H1 (cell line): Measurements from ENCODE around the gene PNMA8C. TPM values are rescaled to one million over a fixed set of nuclear protein-coding genes. Genes with fewer than 3 reads are reported as not detected.

Source experiments
- CTCF ChIA-PET: fragments of 300-600 bp; sonication (Branson Sonifier 250); formaldehyde crosslinking; loops from one replicate; lab custom pipeline; 2021; ENCODE audit not compliant: partially characterized antibody; lab: Charles Lee
- POLR2A ChIA-PET: fragments of 300-600 bp; sonication (Branson Sonifier 250); formaldehyde crosslinking; loops from one replicate; lab custom pipeline; 2021; ENCODE audit warnings: inconsistent platforms; ENCODE audit not compliant: partially characterized antibody; lab: Charles Lee
- DNase-seq, 2 experiments: peaks; one replicate each; pipeline versions ENCODE4 v3.0.0 to v3.0.0-alpha.2; 2010 to 2022; ENCODE audit warnings: low spot score in 2 of 2, low read depth in 1 of 2, mixed read lengths in 1 of 2
- FAIRE-seq: peaks from 2 replicates; lab custom pipeline; 2011; peaks lifted over from hg19 to GRCh38; lab: Jason Lieb, UNC
- H2AFZ ChIP-seq: 2 replicates; pipeline ENCODE4 v1.8.1; 2012; ENCODE audit warnings: low read length, inconsistent platforms
- H2AK5ac ChIP-seq: 2 replicates; pipeline ENCODE4 v1.6.1; 2013; ENCODE audit warnings: low read depth, low read length
- H2BK120ac ChIP-seq: replicated peaks from 2 replicates; pipeline ENCODE3; 2013; ENCODE audit warnings: low read depth, low read length, inconsistent platforms
- H2BK12ac ChIP-seq: 2 replicates; pipeline ENCODE4 v1.6.1; 2013; ENCODE audit warnings: low read depth, low read length
- H2BK15ac ChIP-seq: 2 replicates; pipeline ENCODE4 v1.6.1; 2013; ENCODE audit warnings: low read length
- H2BK20ac ChIP-seq: 2 replicates; pipeline ENCODE4 v1.6.1; 2013; ENCODE audit warnings: low read length
- H2BK5ac ChIP-seq: 2 replicates; pipeline ENCODE4 v1.6.1; 2013; ENCODE audit warnings: low read depth, low read length
- H3K14ac ChIP-seq: 2 replicates; pipeline ENCODE4 v1.6.1; 2013; ENCODE audit warnings: inconsistent platforms; ENCODE audit not compliant: insufficient read length
- H3K18ac ChIP-seq: 2 replicates; pipeline ENCODE4 v1.6.1; 2013; ENCODE audit warnings: low read length; ENCODE audit errors: extremely low read depth
- H3K23ac ChIP-seq: 2 replicates; pipeline ENCODE4 v1.6.1; 2013; ENCODE audit warnings: inconsistent platforms; ENCODE audit not compliant: insufficient read length
- H3K23me2 ChIP-seq: 2 replicates; pipeline ENCODE4 v1.6.1; 2013; ENCODE audit warnings: low read depth, low read length
- H3K27ac ChIP-seq: 2 replicates; pipeline ENCODE4 v1.6.1; 2011; ENCODE audit warnings: low read depth, low read length, inconsistent platforms
- H3K27me3 ChIP-seq, 4 experiments: replicated peaks in 1 of 4; 1 replicate in 1 of 4; 2 replicates in 3 of 4; pipeline versions ENCODE4 v1.6.1 to v1.8.1; 2011 to 2013; ENCODE audit warnings: low read length in 3 of 4, mild to moderate bottlenecking in 3 of 4, inconsistent platforms in 2 of 4, mixed read lengths in 2 of 4, moderate library complexity in 1 of 4; ENCODE audit not compliant: control insufficient read depth in 3 of 4, insufficient read depth in 3 of 4; ENCODE audit errors: extremely low read depth in 1 of 4
- H3K36me3 ChIP-seq, 4 experiments: 2 replicates each; pipeline versions ENCODE4 v1.6.1 to v1.8.1; 2011 to 2013; ENCODE audit warnings: mild to moderate bottlenecking in 4 of 4, low read length in 3 of 4, moderate library complexity in 2 of 4, control low read depth in 1 of 4, inconsistent platforms in 1 of 4; ENCODE audit not compliant: insufficient read depth in 4 of 4, control insufficient read depth in 2 of 4
- H3K4ac ChIP-seq: replicated peaks from 2 replicates; pipeline ENCODE3; 2013; ENCODE audit warnings: low read length, low read depth, mixed read lengths, inconsistent platforms; ENCODE audit not compliant: insufficient read length
- H3K4me1 ChIP-seq, 4 experiments: replicated peaks in 1 of 4; 1 replicate in 1 of 4; 2 replicates in 3 of 4; pipeline versions ENCODE4 v1.6.1 to v1.8.1; 2011 to 2013; ENCODE audit warnings: low read length in 3 of 4, inconsistent platforms in 2 of 4, mixed read lengths in 1 of 4; ENCODE audit not compliant: insufficient read depth in 4 of 4, control insufficient read depth in 3 of 4
- H3K4me2 ChIP-seq, 2 experiments: 2 replicates each; pipeline versions ENCODE4 v1.6.1 to v1.8.1; 2011 to 2013; ENCODE audit warnings: low read depth in 2 of 2, low read length in 2 of 2, control low read depth in 1 of 2, inconsistent platforms in 1 of 2, mild to moderate bottlenecking in 1 of 2; ENCODE audit not compliant: insufficient read depth in 1 of 2
- H3K4me3 ChIP-seq, 4 experiments: fragments of 200-600, 300-600 bp in 1 of 4; sonication (generic), shearing (Covaris generic), sonication (Bioruptor Twin) in 1 of 4; 2 replicates each; pipeline versions ENCODE4 v1.5.1 to v1.8.1; 2011 to 2016; ENCODE audit warnings: low read length in 4 of 4, low read depth in 3 of 4, control low read depth in 2 of 4, inconsistent platforms in 2 of 4, mild to moderate bottlenecking in 2 of 4, mixed read lengths in 1 of 4, moderate library complexity in 1 of 4; ENCODE audit not compliant: insufficient read depth in 2 of 4; ENCODE audit errors: extremely low read depth in 1 of 4
- H3K56ac ChIP-seq: replicated peaks from 2 replicates; pipeline ENCODE3; 2013; ENCODE audit warnings: low read depth, mild to moderate bottlenecking, mixed read lengths, low read length, inconsistent platforms; ENCODE audit not compliant: insufficient read length
- H3K79me1 ChIP-seq: 2 replicates; pipeline ENCODE4 v1.6.1; 2013; ENCODE audit warnings: low read depth, low read length, control low read depth
- H3K79me2 ChIP-seq, 2 experiments: 2 replicates each; pipeline versions ENCODE4 v1.6.1 to v1.8.1; 2012 to 2013; ENCODE audit warnings: low read length in 2 of 2, mild to moderate bottlenecking in 2 of 2, inconsistent platforms in 1 of 2; ENCODE audit not compliant: insufficient read depth in 2 of 2, control insufficient read depth in 1 of 2
- H3K9ac ChIP-seq, 4 experiments: replicated peaks in 1 of 4; 1 replicate in 1 of 4; 2 replicates in 3 of 4; pipeline versions ENCODE4 v1.6.1 to v1.8.1; 2011 to 2013; ENCODE audit warnings: low read depth in 3 of 4, low read length in 3 of 4, control low read depth in 2 of 4, mild to moderate bottlenecking in 2 of 4, moderate library complexity in 2 of 4, inconsistent platforms in 1 of 4; ENCODE audit errors: extremely low read depth in 1 of 4
- H3K9me3 ChIP-seq, 2 experiments: 2 replicates each; pipeline versions ENCODE4 v1.6.1 to v1.8.1; 2012 to 2013; ENCODE audit warnings: mild to moderate bottlenecking in 2 of 2, moderate library complexity in 2 of 2, control low read depth in 1 of 2, inconsistent platforms in 1 of 2, low read depth in 1 of 2, low read length in 1 of 2, mixed read lengths in 1 of 2; ENCODE audit not compliant: insufficient read depth in 2 of 2
- H4K20me1 ChIP-seq, 2 experiments: replicated peaks in 1 of 2; 2 replicates each; pipeline versions ENCODE3 to v1.8.1; 2011 to 2013; ENCODE audit warnings: inconsistent platforms in 2 of 2, low read length in 2 of 2, mild to moderate bottlenecking in 1 of 2; ENCODE audit not compliant: insufficient read depth in 2 of 2, control insufficient read depth in 1 of 2
- H4K5ac ChIP-seq: 2 replicates; pipeline ENCODE4 v1.6.1; 2013; ENCODE audit warnings: low read length, low read depth, mixed read lengths, inconsistent platforms; ENCODE audit not compliant: insufficient read length
- H4K8ac ChIP-seq: 2 replicates; pipeline ENCODE4 v1.8.0; 2013; ENCODE audit warnings: mild to moderate bottlenecking, moderate library complexity, low read length, inconsistent platforms; ENCODE audit not compliant: insufficient read depth; ENCODE audit errors: extremely low read depth
- H4K91ac ChIP-seq: replicated peaks from 2 replicates; pipeline ENCODE3; 2013; ENCODE audit warnings: low read length, mixed read lengths, inconsistent platforms; ENCODE audit not compliant: insufficient read length
- BACH1 ChIP-seq: IDR thresholded peaks from 2 replicates; pipeline ENCODE4 v1.6.1; 2012; ENCODE audit warnings: low read length, improper control_type of control experiment
- BRCA1 ChIP-seq: IDR thresholded peaks from 2 replicates; pipeline ENCODE4 v1.6.1; 2012; ENCODE audit warnings: low read depth, low read length, improper control_type of control experiment
- CHD2 ChIP-seq: IDR thresholded peaks from 2 replicates; pipeline ENCODE4 v1.6.1; 2012; ENCODE audit warnings: low read length, improper control_type of control experiment
- CREB1 ChIP-seq: IDR thresholded peaks from 2 replicates; pipeline ENCODE4 v1.6.1; 2012; ENCODE audit warnings: inconsistent platforms
- FOSL1 ChIP-seq: IDR thresholded peaks from 2 replicates; pipeline ENCODE4 v1.6.1; 2011; ENCODE audit warnings: mild to moderate bottlenecking, low read depth, low read length, moderate library complexity; ENCODE audit not compliant: insufficient read depth
- GTF2F1 ChIP-seq: IDR thresholded peaks from 2 replicates; pipeline ENCODE4 v1.6.1; 2012; ENCODE audit warnings: low read depth, low read length, improper control_type of control experiment, borderline replicate concordance
- HDAC6 ChIP-seq: IDR thresholded peaks from one replicate; pipeline ENCODE4 v1.7.1; 2012; ENCODE audit warnings: low read depth, mild to moderate bottlenecking, inconsistent platforms, low read length, moderate library complexity
- POU5F1 ChIP-seq: IDR thresholded peaks from 2 replicates; pipeline ENCODE4 v1.6.1; 2011; ENCODE audit warnings: low read depth, mild to moderate bottlenecking, low read length, moderate library complexity
- SAP30 ChIP-seq: fragments of 300-600 bp; sonication (generic); IDR thresholded peaks from 2 replicates; pipeline ENCODE4 v1.7.1; 2012; ENCODE audit warnings: low read length, moderate library complexity, mild to moderate bottlenecking, inconsistent platforms; ENCODE audit not compliant: insufficient read depth, insufficient replicate concordance
- SIN3A ChIP-seq, 2 experiments: IDR thresholded peaks in 1 of 2; conservative IDR thresholded peaks in 1 of 2; 2 replicates each; pipeline ENCODE4 v1.6.1; 2011 to 2012; ENCODE audit warnings: low read length in 2 of 2, improper control_type of control experiment in 1 of 2, low read depth in 1 of 2, mild to moderate bottlenecking in 1 of 2
- SIX5 ChIP-seq: IDR thresholded peaks from 2 replicates; pipeline ENCODE4 v1.6.1; 2011; ENCODE audit warnings: mild to moderate bottlenecking, low read depth, low read length
- SUZ12 ChIP-seq: fragments of 200-600 bp; sonication (generic); IDR thresholded peaks from 2 replicates; pipeline ENCODE4 v1.6.1; 2012; ENCODE audit warnings: mild to moderate bottlenecking, inconsistent platforms, low read length, moderate library complexity, mixed read lengths
- TBP ChIP-seq: IDR thresholded peaks from 2 replicates; pipeline ENCODE4 v1.6.1; 2011; ENCODE audit warnings: low read depth, low read length, improper control_type of control experiment
- WGBS, 2 experiments: shearing (Covaris generic) in 1 of 2; methylation state at CpG; one replicate each; pipeline versions ENCODE4 v1.1.6 to v1.1.7; 2013 to 2015; ENCODE audit warnings: low lambda C conversion rate in 2 of 2, mixed read lengths in 2 of 2, inconsistent platforms in 1 of 2, low coverage in 1 of 2, missing lambda C conversion rate in 1 of 2; ENCODE audit not compliant: insufficient replicate concordance in 2 of 2, insufficient coverage in 1 of 2, insufficient read length in 1 of 2; ENCODE audit errors: extremely low coverage in 1 of 2, missing lambda C conversion rate in 1 of 2; 5-methylcytosine and 5-hydroxymethylcytosine counted together
- polyA plus RNA-seq, 7 experiments: library from polyadenylated mRNA; depleted of rRNA in 3 of 7; stranded (reverse) in 5 of 7; unstranded in 2 of 7; fragments of >200 nt in 5 of 7; fragments of 200-250 nt in 2 of 7; gene quantifications; 1 replicate in 5 of 7; 2 replicates in 1 of 7; 4 replicates in 1 of 7; pipeline versions ENCODE4 v1.2.1 to v1.2.3, GENCODE V29; 2011 to 2013; ENCODE audit warnings: missing spikeins in 2 of 7, mixed read lengths in 2 of 7
- total RNA-seq: library from RNA; stranded (reverse); fragmentation: NEBNext Ultra II Directional; extraction: Animal tissue kit (Norgen Biotek cat#: 25700); gene quantifications from 2 replicates; pipeline ENCODE4 v1.2.1, GENCODE V29; 2021
- TF ChIP-seq, protein P1 (sequence below): IDR thresholded peaks from 2 replicates; pipeline ENCODE4 v1.6.1; 2012; ENCODE audit warnings: inconsistent platforms

Gene PNMA8C
- total and polyA plus RNA-seq, 2 of the 8 experiments (the other 6 are each of a cell fraction or from before 2014, with no cell fraction given), result 0.53 to 1.8 TPM

DNA sequence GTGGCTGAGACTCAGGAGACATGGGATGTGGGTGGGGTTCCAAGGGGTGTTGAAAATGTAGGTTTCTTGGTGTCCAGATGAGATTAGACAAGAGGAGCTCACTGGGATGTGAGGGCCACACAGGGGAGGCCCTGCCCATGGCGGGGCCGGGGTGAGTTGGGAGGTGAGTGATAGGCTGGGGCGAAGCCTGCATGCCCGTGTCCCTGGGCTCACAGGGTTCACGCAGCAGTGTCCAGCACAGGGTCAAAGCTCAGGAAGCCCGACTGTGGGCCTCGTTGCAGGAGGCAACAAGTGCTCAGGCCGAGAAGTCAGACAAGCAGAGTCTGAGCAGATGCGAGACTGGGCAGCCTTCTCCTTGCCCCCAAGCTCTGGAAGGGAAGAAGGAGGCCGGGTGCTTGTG lies 42.6 kb downstream of the PNMA8C start:
- 86% methylated on average over 9 of the region's 10 CpGs; no CpG with 5 or more reads in 1 of the 2 experiments for WGBS, 2 experiments
- TF ChIP-seq BRCA1 (no peak), TBP (no peak), SUZ12 (no peak), CREB1 (no peak), SIX5 (no peak), FOSL1 (no peak), CHD2 (no peak), GTF2F1 (no peak), POU5F1 (no peak), HDAC6 (no peak), SIN3A (conservative IDR thresholded peaks at IDR 0.05 in 1 of 2, IDR thresholded peaks at IDR 0.05 in 1 of 2; ENCODE audit: low read depth in 1 of 2, low read length in 2 of 2) (no peak), BACH1 (no peak), SAP30 (no peak)
- TF ChIP-seq, protein P1, sequence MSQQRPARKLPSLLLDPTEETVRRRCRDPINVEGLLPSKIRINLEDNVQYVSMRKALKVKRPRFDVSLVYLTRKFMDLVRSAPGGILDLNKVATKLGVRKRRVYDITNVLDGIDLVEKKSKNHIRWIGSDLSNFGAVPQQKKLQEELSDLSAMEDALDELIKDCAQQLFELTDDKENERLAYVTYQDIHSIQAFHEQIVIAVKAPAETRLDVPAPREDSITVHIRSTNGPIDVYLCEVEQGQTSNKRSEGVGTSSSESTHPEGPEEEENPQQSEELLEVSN, result no peak

More for the DNA sequence above, 42.6 kb downstream of the PNMA8C start:
- no peak overlapping the region for H4K5ac ChIP-seq
- no peak overlapping the region for H4K91ac ChIP-seq
- peaks cover 2 to 13% of the 10 kb centered on the region in 2 experiments for H4K20me1 ChIP-seq
- H3K79me2 ChIP-seq, result 0 out of 4 replicates have a peak, but pooled peaks cover 0 to under 1% of the 10 kb centered on the region in 2 experiments
- H2AK5ac ChIP-seq, result no peak overlapping the region
- H2AFZ ChIP-seq, result no peak overlapping the region
- H3K27me3 ChIP-seq, result no peaks in the 10 kb centered on the region
- no peak overlapping the region for H2BK120ac ChIP-seq
- no peak overlapping the region for H3K4me2 ChIP-seq
- H3K36me3 ChIP-seq, result peaks cover 14 to 69% (median 56%) of the 10 kb centered on the region in 4 experiments; a peak in 6 of 8 replicates
- no peaks in the 10 kb centered on the region for H3K23me2 ChIP-seq
- H2BK15ac ChIP-seq, result no peak overlapping the region
- no peak overlapping the region for H2BK5ac ChIP-seq
- no peak overlapping the region for H3K18ac ChIP-seq
- H3K14ac ChIP-seq, result no peak overlapping the region
- H2BK12ac ChIP-seq, result no peak overlapping the region
- FAIRE-seq, result no peak
- H4K8ac ChIP-seq, result no peak overlapping the region; the same call in 1 of the 2 replicates
- peaks cover 3% of the 10 kb centered on the region; the same call in 1 of the 2 replicates for H3K79me1 ChIP-seq
- CTCF ChIA-PET, result interaction anchor here (0.5 to 3.6 kb wide), 8 partner anchors 7 to 129 kb away, joined by 3 to 19 read pairs (median 4); partner anchors contain the start of gene PPP5C
- H3K4me3 ChIP-seq, result no peak overlapping the region
- DNase-seq, result no peak
- H3K56ac ChIP-seq, result no peak overlapping the region
- no peaks in the 10 kb centered on the region; a peak in 1 of 4 replicates for H3K9me3 ChIP-seq
- H3K27ac ChIP-seq, result no peak overlapping the region
- H3K23ac ChIP-seq, result no peak overlapping the region
- H3K4me1 ChIP-seq, result peaks cover 0 to 2% (median 0%) of the 10 kb centered on the region in 4 experiments; a peak in 2 of 7 replicates
- POLR2A ChIA-PET, result no interaction called here
- H2BK20ac ChIP-seq, result no peak overlapping the region
- no peak overlapping the region for H3K4ac ChIP-seq
- H3K9ac ChIP-seq, result no peak overlapping the region
